ENCODE data around the gene FBLN2.

- TF ChIP-seq ZFX (IDR thresholded peaks at IDR 0.05; ENCODE audit: borderline replicate concordance) = no peak
- TF ChIP-seq CTCF (IDR thresholded peaks at IDR 0.05) = no peak
These were observed 3.8 kb upstream of the FBLN2 start for GRCh38 chr3:13544951-13545651.

Data from 22Rv1 (cell line).